Panc1 (cell line): ENCODE measurements around the gene FARS2.

Experiments used
- SIN3A ChIP-seq: IDR thresholded peaks from 2 replicates; pipeline ENCODE4 v1.6.1; 2012; ENCODE audit warnings: low read depth, mild to moderate bottlenecking, low read length, moderate library complexity, borderline replicate concordance; ENCODE audit not compliant: insufficient read depth
- TF ChIP-seq, protein P1 (sequence below): fragments of 450-650 bp; IDR thresholded peaks from 2 replicates; pipeline ENCODE4 v1.5.1; 2017; ENCODE audit warnings: mild to moderate bottlenecking

DNA sequence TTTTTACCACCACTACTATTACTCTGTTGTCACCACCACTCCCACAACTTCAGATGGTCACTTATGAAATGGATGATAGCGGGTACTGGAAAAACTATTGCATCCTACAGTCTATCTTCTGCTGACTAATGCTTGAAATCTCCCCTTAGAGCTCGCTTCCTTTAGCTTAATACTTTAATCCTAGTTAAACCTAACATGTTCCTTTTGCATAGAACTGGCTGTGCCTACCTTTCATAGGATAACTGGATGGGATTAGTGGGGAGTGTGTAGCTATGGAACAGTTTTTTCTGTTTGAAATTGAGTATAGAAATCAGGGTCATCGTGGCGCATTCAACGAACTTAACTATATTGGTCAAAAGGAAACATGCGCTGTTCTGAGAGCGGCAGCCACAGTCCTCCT is 294.7 kb downstream of the FARS2 start:
- TF ChIP-seq, protein P1, sequence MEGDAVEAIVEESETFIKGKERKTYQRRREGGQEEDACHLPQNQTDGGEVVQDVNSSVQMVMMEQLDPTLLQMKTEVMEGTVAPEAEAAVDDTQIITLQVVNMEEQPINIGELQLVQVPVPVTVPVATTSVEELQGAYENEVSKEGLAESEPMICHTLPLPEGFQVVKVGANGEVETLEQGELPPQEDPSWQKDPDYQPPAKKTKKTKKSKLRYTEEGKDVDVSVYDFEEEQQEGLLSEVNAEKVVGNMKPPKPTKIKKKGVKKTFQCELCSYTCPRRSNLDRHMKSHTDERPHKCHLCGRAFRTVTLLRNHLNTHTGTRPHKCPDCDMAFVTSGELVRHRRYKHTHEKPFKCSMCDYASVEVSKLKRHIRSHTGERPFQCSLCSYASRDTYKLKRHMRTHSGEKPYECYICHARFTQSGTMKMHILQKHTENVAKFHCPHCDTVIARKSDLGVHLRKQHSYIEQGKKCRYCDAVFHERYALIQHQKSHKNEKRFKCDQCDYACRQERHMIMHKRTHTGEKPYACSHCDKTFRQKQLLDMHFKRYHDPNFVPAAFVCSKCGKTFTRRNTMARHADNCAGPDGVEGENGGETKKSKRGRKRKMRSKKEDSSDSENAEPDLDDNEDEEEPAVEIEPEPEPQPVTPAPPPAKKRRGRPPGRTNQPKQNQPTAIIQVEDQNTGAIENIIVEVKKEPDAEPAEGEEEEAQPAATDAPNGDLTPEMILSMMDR, result no peak
- TF ChIP-seq SIN3A, result no peak
